ENCODE data around the gene HLF. TPM values are rescaled to one million over a fixed set of nuclear protein-coding genes. Genes with fewer than 3 reads are reported as not detected.

The HLF gene
- total RNA-seq, 1 donor = not detected

GRCh38 chr17:55246583-55246982, 18.2 kb upstream of the HLF start:
- DNase-seq (ENCODE audit: low read depth) = no peak
- H3K4me3 ChIP-seq (ENCODE audit: low read depth, low read length) = no peak overlapping the region
- no peak for TF ChIP-seq CTCF (IDR thresholded peaks at IDR 0.05; ENCODE audit: insufficient read depth, low read depth, low read length)

- no peak for DNase-seq (ENCODE audit: low read depth)
- H3K4me3 ChIP-seq (ENCODE audit: low read depth, low read length) = no peak overlapping the region
- no peak for TF ChIP-seq CTCF (IDR thresholded peaks at IDR 0.05; ENCODE audit: insufficient read depth, low read depth, low read length)
Observed at GRCh38 chr17:55248077-55248476, 16.7 kb upstream of the HLF start.

GRCh38 chr17:55249861-55250260, 14.9 kb upstream of the HLF start:
- no peak for DNase-seq (ENCODE audit: low read depth)
- H3K4me3 ChIP-seq (ENCODE audit: low read depth, low read length) = no peak overlapping the region
- no peak for TF ChIP-seq CTCF (IDR thresholded peaks at IDR 0.05; ENCODE audit: insufficient read depth, low read depth, low read length)

GRCh38 chr17:55254375-55254774, 10.4 kb upstream of the HLF start:
- TF ChIP-seq CTCF (IDR thresholded peaks at IDR 0.05; ENCODE audit: insufficient read depth, low read depth, low read length) = no peak
- H3K4me3 ChIP-seq (ENCODE audit: low read depth, low read length) = no peak overlapping the region
- no peak for DNase-seq (ENCODE audit: low read depth)

- DNase-seq (ENCODE audit: low read depth) = no peak
- H3K4me3 ChIP-seq (ENCODE audit: low read depth, low read length) = no peak overlapping the region
- TF ChIP-seq CTCF (IDR thresholded peaks at IDR 0.05; ENCODE audit: insufficient read depth, low read depth, low read length) = no peak
Observed at GRCh38 chr17:55258578-55259135, 6.1 kb upstream of the HLF start.

GRCh38 chr17:55259684-55260111, 5.1 kb upstream of the HLF start:
- no peak for DNase-seq (ENCODE audit: low read depth)
- no peak overlapping the region for H3K4me3 ChIP-seq (ENCODE audit: low read depth, low read length)
- TF ChIP-seq CTCF (IDR thresholded peaks at IDR 0.05; ENCODE audit: insufficient read depth, low read depth, low read length) = no peak

- TF ChIP-seq CTCF (IDR thresholded peaks at IDR 0.05; ENCODE audit: insufficient read depth, low read depth, low read length) = no peak
- H3K4me3 ChIP-seq (ENCODE audit: low read depth, low read length) = no peak overlapping the region
- DNase-seq (ENCODE audit: low read depth) = no peak
Observed at GRCh38 chr17:55261311-55261710, 3.4 kb upstream of the HLF start.

All from fibroblast of villous mesenchyme (primary cell).